CD4-positive, alpha-beta T cell (primary cell): ENCODE measurements around the gene JMJD6. TPM values are rescaled to one million over a fixed set of nuclear protein-coding genes. Genes with fewer than 3 reads are reported as not detected.

Source experiments
- ATAC-seq: fragments of 200-7000 bp; cut with Tn5 transposase; one replicate; pipeline ENCODE4 v1.10.0; 2022; ENCODE audit warnings: mild to moderate bottlenecking; ENCODE audit not compliant: poor library complexity
- CTCF ChIA-PET: fragments of 350-600 bp; sonication (Branson Sonifier 250); formaldehyde crosslinking; loops from one replicate; lab custom pipeline; 2021; ENCODE audit warnings: antibody characterized with exemption, inconsistent platforms; lab: Charles Lee
- POLR2A ChIA-PET: fragments of 350-600 bp; sonication (Branson Sonifier 250); formaldehyde crosslinking; loops from one replicate; lab custom pipeline; 2021; ENCODE audit warnings: antibody characterized with exemption, inconsistent platforms; lab: Charles Lee
- DNase-seq, 14 experiments: peaks; one replicate each; pipeline ENCODE4 v3.0.0-alpha.2; 2013 to 2020; ENCODE audit warnings: mixed read lengths in 2 of 14
- H3K27ac ChIP-seq, 2 donors: one replicate each; pipeline versions ENCODE4 v1.5.1 to v1.7.0; 2013; ENCODE audit warnings: low read length in 2 of 2, low read depth in 1 of 2, mild to moderate bottlenecking in 1 of 2
- H3K27me3 ChIP-seq, 2 experiments: 1 replicate in 1 of 2; 2 replicates in 1 of 2; pipeline versions ENCODE4 v1.6.1 to v1.7.0; 2013; ENCODE audit warnings: low read length in 2 of 2, control low read depth in 1 of 2, mild to moderate bottlenecking in 1 of 2, moderate library complexity in 1 of 2; ENCODE audit not compliant: insufficient read depth in 2 of 2, control insufficient read depth in 1 of 2
- H3K36me3 ChIP-seq: one replicate; pipeline ENCODE4 v1.6.1; 2013; ENCODE audit warnings: low read length, control low read depth; ENCODE audit not compliant: insufficient read depth
- H3K4me1 ChIP-seq: one replicate; pipeline ENCODE4 v1.6.1; 2013; ENCODE audit warnings: low read length, control low read depth; ENCODE audit not compliant: insufficient read depth
- H3K4me3 ChIP-seq: one replicate; pipeline ENCODE4 v1.5.1; 2013; ENCODE audit warnings: mild to moderate bottlenecking, low read length, moderate library complexity
- H3K9me3 ChIP-seq, 2 experiments: 1 replicate in 1 of 2; 2 replicates in 1 of 2; pipeline versions ENCODE4 v1.6.1 to v1.7.0; 2013; ENCODE audit warnings: low read length in 2 of 2, mild to moderate bottlenecking in 2 of 2, control low read depth in 1 of 2, moderate library complexity in 1 of 2; ENCODE audit not compliant: control insufficient read depth in 1 of 2, insufficient read depth in 1 of 2
- H3K27ac Mint-ChIP-seq: one replicate; pipeline ENCODE4 v1.8.0; 2020; ENCODE audit warnings: mixed read lengths
- H3K27me3 Mint-ChIP-seq: one replicate; pipeline ENCODE4 v1.8.0; 2021; ENCODE audit warnings: mixed read lengths
- H3K36me3 Mint-ChIP-seq: one replicate; pipeline ENCODE4 v1.8.0; 2021; ENCODE audit warnings: low read depth, mixed read lengths
- H3K4me1 Mint-ChIP-seq: one replicate; pipeline ENCODE4 v1.8.0; 2021; ENCODE audit warnings: low read depth, mixed read lengths
- H3K4me3 Mint-ChIP-seq: one replicate; pipeline ENCODE4 v1.8.0; 2020; ENCODE audit warnings: mild to moderate bottlenecking, mixed read lengths
- H3K9me3 Mint-ChIP-seq: one replicate; pipeline ENCODE4 v1.8.0; 2020; ENCODE audit warnings: mixed read lengths
- intact Hi-C, 2 experiments: fragments of 100-400 bp; cut with DNase I in 1 of 2; cut with micrococcal nuclease in 1 of 2; formaldehyde crosslinking; loops; one replicate each; pipeline versions ENCODE4 v1.15.1 to v1.9.0; 2023 to 2025; cut with DNase I, micrococcal nuclease
- total RNA-seq, 174 experiments: library from RNA in 2 of 174; stranded (reverse) in 2 of 174; gene quantifications; one replicate each; pipeline ENCODE4 v1.2.3 and lab custom pipeline; 2021 to 2026
- TF ChIP-seq, protein P1 (sequence below): fragments of 200-600 bp; IDR thresholded peaks from one replicate; pipeline ENCODE4 v1.8.0; 2022; ENCODE audit warnings: antibody characterized with exemption, mild to moderate bottlenecking

Gene JMJD6
- total RNA-seq, 2 experiments from 2014 or later: 133 to 134 TPM

DNA sequence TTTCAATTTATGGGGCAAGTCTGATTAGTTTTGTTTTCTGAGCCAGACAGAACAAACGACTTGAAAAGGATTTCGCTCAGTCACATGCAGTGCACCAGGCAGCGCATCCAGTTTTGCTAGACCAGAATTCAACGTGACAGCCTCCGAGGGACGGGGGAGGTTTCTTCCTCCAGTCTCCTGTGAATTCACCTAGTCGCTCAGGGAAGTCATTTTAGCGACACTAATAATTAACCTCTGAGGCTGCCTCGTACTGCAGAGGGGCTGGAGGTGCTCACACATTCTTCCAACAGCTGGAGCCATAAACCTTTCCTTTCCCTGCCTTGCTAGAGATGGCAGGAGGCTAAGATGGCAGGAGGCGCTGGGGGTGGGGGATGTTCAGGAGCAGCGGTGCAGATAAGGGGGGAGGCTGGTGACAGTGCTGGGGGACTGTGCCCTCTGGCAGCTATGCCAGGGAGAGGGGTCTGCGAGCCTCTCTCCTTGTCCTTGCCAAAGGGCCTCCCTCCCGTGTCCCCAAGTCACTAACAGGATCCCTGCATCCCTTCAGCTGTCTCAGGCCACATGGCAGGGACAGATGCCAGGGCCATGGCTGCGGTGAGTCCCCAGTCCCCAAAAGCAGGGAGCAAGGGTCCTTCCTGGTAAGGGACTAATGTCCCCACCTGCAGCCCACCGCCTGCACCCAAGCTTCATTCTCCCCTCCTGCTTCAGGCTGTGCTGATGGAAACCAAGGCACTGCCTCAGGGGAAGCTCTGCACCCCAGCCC lies 39.7 kb downstream of the JMJD6 start:
- POLR2A ChIA-PET: no interaction called here
- Mint-ChIP-seq H3K4me1 (peaks cover 5% of the 10 kb centered on the region), H3K27me3 (no peaks in the 10 kb centered on the region), H3K9me3 (no peaks in the 10 kb centered on the region), H3K4me3 (no peak overlapping the region), H3K27ac (no peak overlapping the region), H3K36me3 (no peaks in the 10 kb centered on the region)
- ATAC-seq (no peak), DNase-seq (no peak)
- no peak overlapping the region for H3K27ac ChIP-seq
- CTCF ChIA-PET: no interaction called here
- intact Hi-C loops: no loop called here
- H3K27me3 ChIP-seq: no peaks in the 10 kb centered on the region
- no peaks in the 10 kb centered on the region for H3K36me3 ChIP-seq
- no peak overlapping the region for H3K4me3 ChIP-seq
- no peaks in the 10 kb centered on the region for H3K9me3 ChIP-seq
- TF ChIP-seq, protein P1, sequence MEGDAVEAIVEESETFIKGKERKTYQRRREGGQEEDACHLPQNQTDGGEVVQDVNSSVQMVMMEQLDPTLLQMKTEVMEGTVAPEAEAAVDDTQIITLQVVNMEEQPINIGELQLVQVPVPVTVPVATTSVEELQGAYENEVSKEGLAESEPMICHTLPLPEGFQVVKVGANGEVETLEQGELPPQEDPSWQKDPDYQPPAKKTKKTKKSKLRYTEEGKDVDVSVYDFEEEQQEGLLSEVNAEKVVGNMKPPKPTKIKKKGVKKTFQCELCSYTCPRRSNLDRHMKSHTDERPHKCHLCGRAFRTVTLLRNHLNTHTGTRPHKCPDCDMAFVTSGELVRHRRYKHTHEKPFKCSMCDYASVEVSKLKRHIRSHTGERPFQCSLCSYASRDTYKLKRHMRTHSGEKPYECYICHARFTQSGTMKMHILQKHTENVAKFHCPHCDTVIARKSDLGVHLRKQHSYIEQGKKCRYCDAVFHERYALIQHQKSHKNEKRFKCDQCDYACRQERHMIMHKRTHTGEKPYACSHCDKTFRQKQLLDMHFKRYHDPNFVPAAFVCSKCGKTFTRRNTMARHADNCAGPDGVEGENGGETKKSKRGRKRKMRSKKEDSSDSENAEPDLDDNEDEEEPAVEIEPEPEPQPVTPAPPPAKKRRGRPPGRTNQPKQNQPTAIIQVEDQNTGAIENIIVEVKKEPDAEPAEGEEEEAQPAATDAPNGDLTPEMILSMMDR: no peak
- H3K4me1 ChIP-seq: peaks cover 16% of the 10 kb centered on the region

DNA sequence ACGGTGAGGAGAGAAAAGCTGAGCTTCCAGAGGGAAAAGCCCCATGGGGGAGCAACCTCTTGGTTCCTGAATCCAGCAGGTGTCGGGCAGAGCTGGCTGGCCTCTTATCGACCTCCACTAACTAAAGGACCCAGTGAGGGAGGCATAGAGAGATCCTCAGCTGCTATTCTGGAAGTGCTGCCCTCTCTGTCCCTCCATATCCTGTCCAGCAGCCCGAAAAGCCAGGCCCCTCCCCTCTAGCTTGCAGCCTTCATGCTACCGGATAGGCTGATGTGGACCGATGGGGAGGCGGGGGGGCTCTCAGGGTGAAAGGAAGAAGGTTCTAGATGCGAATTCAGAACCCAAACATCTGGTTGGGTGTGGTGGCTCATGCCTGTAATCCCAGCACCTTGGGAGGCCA lies 40.6 kb downstream of the JMJD6 start:
- Histone ChIP-seq H3K9me3 (no peaks in the 10 kb centered on the region), H3K4me1 (peaks cover 25% of the 10 kb centered on the region), H3K27ac (no peak overlapping the region), H3K27me3 (no peaks in the 10 kb centered on the region), H3K36me3 (no peaks in the 10 kb centered on the region), H3K4me3 (no peak overlapping the region)
- TF ChIP-seq, protein P1: no peak
- H3K4me3 Mint-ChIP-seq: no peak overlapping the region
- H3K9me3 Mint-ChIP-seq: no peaks in the 10 kb centered on the region
- CTCF ChIA-PET: no interaction called here
- no peaks in the 10 kb centered on the region for H3K36me3 Mint-ChIP-seq
- DNase-seq (no peak), ATAC-seq (no peak)
- no peak overlapping the region for H3K27ac Mint-ChIP-seq
- H3K27me3 Mint-ChIP-seq: no peaks in the 10 kb centered on the region
- intact Hi-C loops: no loop called here
- POLR2A ChIA-PET: no interaction called here
- peaks cover 11% of the 10 kb centered on the region for H3K4me1 Mint-ChIP-seq

DNA sequence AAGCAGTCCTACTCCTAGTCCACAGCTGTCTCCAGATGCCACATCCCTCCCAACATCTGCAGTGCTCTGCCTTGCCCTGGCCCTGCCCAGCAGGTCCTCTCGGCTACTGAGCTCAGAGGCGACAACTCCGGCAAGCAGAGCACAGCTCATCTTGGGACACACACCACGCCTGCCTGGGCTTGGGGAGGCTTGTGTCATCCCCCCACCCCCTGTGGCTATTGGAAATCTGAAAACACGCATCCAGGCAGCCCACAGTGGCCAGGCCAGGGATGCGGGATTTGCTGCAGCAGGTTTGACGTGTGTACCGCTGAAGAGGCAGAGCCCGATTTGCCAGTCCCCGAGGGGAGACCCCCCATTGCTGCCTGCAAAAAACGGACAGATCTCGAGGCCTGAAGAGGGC lies 41.0 kb downstream of the JMJD6 start:
- TF ChIP-seq, protein P1: no peak
- no peaks in the 10 kb centered on the region for H3K27me3 Mint-ChIP-seq
- Histone ChIP-seq H3K27ac (no peak overlapping the region), H3K9me3 (no peaks in the 10 kb centered on the region), H3K4me1 (peaks cover 25% of the 10 kb centered on the region), H3K36me3 (no peaks in the 10 kb centered on the region), H3K4me3 (no peak overlapping the region), H3K27me3 (no peaks in the 10 kb centered on the region)
- H3K9me3 Mint-ChIP-seq: no peaks in the 10 kb centered on the region
- ChIA-PET CTCF (no interaction called here), POLR2A (no interaction called here)
- intact Hi-C loops: no loop called here
- no peak overlapping the region for H3K27ac Mint-ChIP-seq
- DNase-seq (no peak), ATAC-seq (no peak)
- H3K4me1 Mint-ChIP-seq: peaks cover 11% of the 10 kb centered on the region
- H3K36me3 Mint-ChIP-seq: no peaks in the 10 kb centered on the region
- no peak overlapping the region for H3K4me3 Mint-ChIP-seq
